K562 (cell line): ENCODE data around the gene ERH. TPM values are rescaled to one million over a fixed set of nuclear protein-coding genes. Genes with fewer than 3 reads are reported as not detected.

Experiments
- ATAC-seq: fragments of 200-7000 bp; cut with Tn5 transposase; 3 replicates; pipeline ENCODE4 v1.9.1; 2020; ENCODE audit warnings: moderate library complexity
- BruUV-seq: library from RNA; stranded (reverse); fragments of 400-500 nt; replicated peaks from 2 replicates; lab custom pipeline; 2021; lab: Mats Ljungman, UMichigan
- CTCF ChIA-PET: fragments of 300-600 bp; formaldehyde crosslinking; extraction: SDS; loops from one replicate; lab custom pipeline; 2021; ENCODE audit warnings: low intra/inter-chr PET ratio; lab: Yijun Ruan, JAX
- POLR2A ChIA-PET: fragments of 300-600, 350-650 bp; sonication (Branson Sonifier 250); formaldehyde crosslinking; extraction: SDS; loops from one replicate; lab custom pipeline; 2021; ENCODE audit warnings: antibody characterized with exemption, inconsistent platforms; lab: Yijun Ruan, JAX
- DNase-seq, 4 experiments: peaks; one replicate each; pipeline versions ENCODE4 v3.0.0 to v3.0.0-alpha.2; 2011 to 2018; ENCODE audit warnings: low spot score in 3 of 4, mixed read lengths in 3 of 4; ENCODE audit errors: extremely low read depth in 1 of 4
- FAIRE-seq: peaks from 2 replicates; lab custom pipeline; 2011; peaks lifted over from hg19 to GRCh38; lab: Jason Lieb, UNC
- H2AFZ ChIP-seq: 2 replicates; pipeline ENCODE4 v1.6.0; 2011; ENCODE audit warnings: low read depth, low read length, control low read depth, inconsistent platforms
- H3K27ac ChIP-seq: fragments of 200-600 bp; 3 replicates; pipeline ENCODE4 v1.8.0; 2011; ENCODE audit warnings: low read depth, mild to moderate bottlenecking, control low read depth, inconsistent platforms, low read length, moderate library complexity, mixed read lengths; ENCODE audit errors: extremely low read depth
- H3K27me3 ChIP-seq, 2 experiments: fragments of 300-600 bp in 1 of 2; 2 replicates in 1 of 2; 3 replicates in 1 of 2; pipeline versions ENCODE4 v1.6.0 to v1.8.0; 2011; ENCODE audit warnings: inconsistent platforms in 2 of 2, low read length in 2 of 2, mild to moderate bottlenecking in 1 of 2, mixed read lengths in 1 of 2, moderate library complexity in 1 of 2; ENCODE audit not compliant: control insufficient read depth in 2 of 2, insufficient read depth in 2 of 2
- H3K36me3 ChIP-seq: fragments of 300-600 bp; 3 replicates; pipeline ENCODE4 v1.8.0; 2011; ENCODE audit warnings: mild to moderate bottlenecking, low read length, inconsistent platforms; ENCODE audit not compliant: control insufficient read depth, insufficient read depth
- H3K4me1 ChIP-seq, 2 experiments: fragments of 200-600 bp in 1 of 2; replicated peaks in 1 of 2; 2 replicates in 1 of 2; 3 replicates in 1 of 2; pipeline versions ENCODE4 v1.5.1 to v1.8.0; 2011; ENCODE audit warnings: inconsistent platforms in 2 of 2, low read length in 2 of 2, mild to moderate bottlenecking in 1 of 2, mixed read lengths in 1 of 2, moderate library complexity in 1 of 2; ENCODE audit not compliant: control insufficient read depth in 2 of 2, insufficient read depth in 2 of 2
- H3K4me2 ChIP-seq: 2 replicates; pipeline ENCODE4 v1.6.1; 2011; ENCODE audit warnings: low read length, control low read depth, inconsistent platforms, mixed read lengths; ENCODE audit not compliant: insufficient read depth
- H3K4me3 ChIP-seq: fragments of 200-600 bp; sonication (generic), shearing (Covaris generic); 2 replicates; pipeline ENCODE4 v1.5.1; 2016; ENCODE audit warnings: control low read depth, inconsistent platforms
- H3K79me2 ChIP-seq: fragments of 200-600 bp; 3 replicates; pipeline ENCODE4 v1.8.0; 2011; ENCODE audit warnings: low read length, inconsistent platforms; ENCODE audit not compliant: control insufficient read depth, insufficient read depth
- H3K9ac ChIP-seq, 2 experiments: 2 replicates each; pipeline versions ENCODE4 v1.6.0 to v1.6.1; 2011; ENCODE audit warnings: low read depth in 2 of 2, low read length in 2 of 2, control low read depth in 1 of 2, inconsistent platforms in 1 of 2, mild to moderate bottlenecking in 1 of 2, mixed read lengths in 1 of 2; ENCODE audit not compliant: insufficient read depth in 1 of 2
- H3K9me1 ChIP-seq: one replicate; pipeline ENCODE4 v1.6.0; 2011; ENCODE audit warnings: inconsistent platforms, mild to moderate bottlenecking, low read length, moderate library complexity; ENCODE audit not compliant: control insufficient read depth, insufficient read depth
- H3K9me3 ChIP-seq: replicated peaks from 2 replicates; pipeline ENCODE4 v1.5.1; 2011; ENCODE audit warnings: low read depth, low read length, inconsistent platforms; ENCODE audit not compliant: control insufficient read depth, insufficient read depth
- H4K20me1 ChIP-seq: replicated peaks from 2 replicates; pipeline ENCODE4 v1.6.1; 2011; ENCODE audit warnings: low read length, inconsistent platforms, mixed read lengths; ENCODE audit not compliant: control insufficient read depth, insufficient read depth
- ARID4B ChIP-seq: sonication (generic); formaldehyde crosslinking; IDR thresholded peaks from 2 replicates; pipeline ENCODE4 v1.8.0; 2022; ENCODE audit warnings: mild to moderate bottlenecking, missing genetic modification reagents
- EHMT2 ChIP-seq: fragments of 450-650 bp; IDR thresholded peaks from 2 replicates; pipeline ENCODE4 v1.6.1; 2018; ENCODE audit warnings: antibody characterized with exemption
- LCOR ChIP-seq: sonication (generic); formaldehyde crosslinking; IDR thresholded peaks from 2 replicates; pipeline ENCODE4 v1.8.0; 2022; ENCODE audit warnings: mild to moderate bottlenecking, missing genetic modification reagents
- RCOR1 ChIP-seq, 2 experiments: IDR thresholded peaks; 2 replicates each; pipeline ENCODE4 v1.6.1; 2012; ENCODE audit warnings: low read depth in 2 of 2, low read length in 2 of 2, borderline replicate concordance in 1 of 2, improper control_type of control experiment in 1 of 2
- RREB1 ChIP-seq: fragments of 250-450 bp; sonication (Bioruptor Pico); IDR thresholded peaks from 2 replicates; pipeline ENCODE4 v1.4.0; 2020
- SIX5 ChIP-seq, 2 experiments: IDR thresholded peaks; 2 replicates each; pipeline ENCODE4 v1.6.1; 2011; ENCODE audit warnings: low read length in 2 of 2, borderline replicate concordance in 1 of 2, low read depth in 1 of 2, mild to moderate bottlenecking in 1 of 2, moderate library complexity in 1 of 2; ENCODE audit not compliant: insufficient read depth in 1 of 2
- WGBS: fragments of 100-300 bp; shearing (Covaris generic); methylation state at CpG from one replicate; pipeline ENCODE4 v1.1.6; 2016; ENCODE audit warnings: low coverage, mixed read lengths; ENCODE audit not compliant: insufficient coverage; ENCODE audit errors: missing lambda C conversion rate; 5-methylcytosine and 5-hydroxymethylcytosine counted together
- in situ Hi-C: fragments of 300-500 bp; cut with MboI; formaldehyde crosslinking; loops from 4 replicates; pipeline ENCODE4 v1.15.0; 2018; ENCODE audit warnings: inconsistent platforms, mixed read lengths
- intact Hi-C: fragments of 100-400 bp; cut with micrococcal nuclease; formaldehyde crosslinking; loops from 2 replicates; pipeline ENCODE4 v1.14.2; 2022
- polyA plus RNA-seq, 8 experiments: library from polyadenylated mRNA; depleted of rRNA in 4 of 8; stranded (reverse) in 5 of 8; unstranded in 3 of 8; fragments of >200 nt; fragmentation: Nextera tagmentation in 2 of 8; fragmentation: Illumina TruSeq in 1 of 8; extraction: Ambion mirVana in 2 of 8; extraction: Trizol in 1 of 8; gene quantifications; 2 replicates each; pipeline versions ENCODE4 v1.2.1 to v1.2.3, GENCODE V29; 2011 to 2014; ENCODE audit warnings: inconsistent platforms in 1 of 8, missing spikeins in 1 of 8
- total RNA-seq, 7 experiments: library from RNA; depleted of rRNA in 6 of 7; stranded (reverse); fragments of >200 nt in 6 of 7; fragmentation: Illumina TruSeq in 2 of 7; extraction: Trizol in 2 of 7; gene quantifications; 2 replicates each; pipeline versions ENCODE4 v1.2.1 to v1.2.3, GENCODE V29; 2011 to 2021; ENCODE audit warnings: low replicate concordance in 1 of 7
- TF ChIP-seq, protein P1 (sequence below): sonication (generic); formaldehyde crosslinking; IDR thresholded peaks from 2 replicates; pipeline ENCODE4 v1.8.0; 2022; ENCODE audit warnings: mild to moderate bottlenecking, missing genetic modification reagents

ERH gene
- total and polyA plus RNA-seq, 9 of the 15 experiments (the other 6 are each of a cell fraction or from before 2014, with no cell fraction given), result 78.2 to 474 (median 250) TPM

DNA sequence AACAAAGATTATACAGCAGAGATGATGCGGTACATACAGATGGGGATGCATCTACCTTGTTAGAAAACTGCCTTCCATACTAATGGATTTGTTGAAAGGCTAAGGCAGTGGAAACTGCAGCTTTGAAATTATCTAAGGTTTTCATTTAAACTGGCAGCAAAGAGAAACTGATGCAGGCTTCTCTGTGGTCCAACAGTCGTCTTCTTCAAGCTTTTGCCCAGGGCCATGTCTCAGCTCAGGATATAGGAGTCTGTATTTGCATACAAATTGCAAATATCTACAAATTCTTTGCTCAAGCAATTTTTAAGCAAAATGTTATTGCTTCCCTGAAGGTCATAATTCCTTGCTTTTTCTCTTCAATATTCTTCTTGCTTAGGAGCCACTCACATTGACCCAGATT, 33.7 kb downstream of the ERH start (continued):
- no peak for TF ChIP-seq RREB1 (CRISPR knock-in tag)
- no peak for TF ChIP-seq LCOR
- no peak for TF ChIP-seq EHMT2
- TF ChIP-seq, protein P1, sequence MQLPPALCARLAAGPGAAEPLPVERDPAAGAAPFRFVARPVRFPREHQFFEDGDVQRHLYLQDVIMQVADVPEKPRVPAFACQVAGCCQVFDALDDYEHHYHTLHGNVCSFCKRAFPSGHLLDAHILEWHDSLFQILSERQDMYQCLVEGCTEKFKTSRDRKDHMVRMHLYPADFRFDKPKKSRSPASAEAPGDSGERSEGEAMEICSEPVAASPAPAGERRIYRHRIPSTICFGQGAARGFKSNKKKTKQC (CRISPR knock-in tag), result no peak

DNA sequence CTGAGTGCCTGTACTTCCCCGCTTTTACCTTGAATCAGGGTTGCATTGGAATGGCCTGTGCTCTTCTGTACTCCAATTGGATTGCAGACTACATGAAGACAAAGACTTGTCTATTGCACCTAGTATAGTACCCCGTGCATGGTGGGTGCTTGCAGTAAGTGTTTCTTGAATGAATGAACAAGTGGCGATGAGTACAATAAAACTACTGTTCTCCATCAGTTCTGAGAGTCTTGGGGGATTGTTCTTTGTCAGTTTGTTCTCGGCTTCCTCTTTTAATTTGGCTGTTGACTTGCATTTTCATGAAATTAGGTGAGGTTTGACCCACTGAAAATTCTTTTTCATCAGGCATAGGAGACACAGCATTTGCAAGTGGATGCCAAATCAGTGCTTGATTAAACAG, 34.1 kb downstream of the ERH start:
- in situ Hi-C loops, result no loop called here

More for the DNA sequence above, 34.1 kb downstream of the ERH start:
- DNase-seq, result no peak
- H4K20me1 ChIP-seq, result no peaks in the 10 kb centered on the region; the same call in 1 of the 2 replicates
- no peaks in the 10 kb centered on the region for H3K36me3 ChIP-seq
- 3% methylated on average over 4 of the region's 4 CpGs for WGBS
- FAIRE-seq, result no peak
- H3K27ac ChIP-seq, result no peak overlapping the region
- TF ChIP-seq SIX5 (IDR thresholded peaks at IDR 0.05; ENCODE audit: borderline replicate concordance in 1 of 2, insufficient read depth in 1 of 2, low read depth in 1 of 2, low read length in 2 of 2) (no peak), RCOR1 (IDR thresholded peaks at IDR 0.05; ENCODE audit: borderline replicate concordance in 1 of 2, low read depth in 2 of 2, low read length in 2 of 2) (no peak), ARID4B (CRISPR knock-in tag) (no peak)
- no peaks in the 10 kb centered on the region for H3K9me3 ChIP-seq
- no peaks in the 10 kb centered on the region for H3K9me1 ChIP-seq
- H2AFZ ChIP-seq, result no peak overlapping the region
- H3K79me2 ChIP-seq, result no peaks in the 10 kb centered on the region
- intact Hi-C loops, result no loop called here
- no peaks in the 10 kb centered on the region for H3K4me1 ChIP-seq
- peaks cover 2 to 14% of the 10 kb centered on the region in 2 experiments; a peak in 2 of 5 replicates for H3K27me3 ChIP-seq
- ChIA-PET CTCF (no interaction called here), POLR2A (no interaction called here)
- H3K4me2 ChIP-seq, result no peak overlapping the region
- no TSS peak for BruUV-seq
- no peak for ATAC-seq
- no peak overlapping the region for H3K4me3 ChIP-seq
- no peak overlapping the region for H3K9ac ChIP-seq
